Cardiac septum (tissue), 1 donor: Measurements from ENCODE around the gene APOBEC4. TPM values are rescaled to one million over a fixed set of nuclear protein-coding genes. Genes with fewer than 3 reads are reported as not detected.
"Not testable (repeated sequence)": the region's sequence is repeated elsewhere in the genome, so short reads cannot be mapped to it uniquely, and the experiment has no call there.

ENCODE experiments used
- DNase-seq: peaks from one replicate; pipeline ENCODE4 v3.0.0-alpha.2; 2020; ENCODE audit warnings: low spot score
- intact Hi-C: fragments of 100-400 bp; cut with DNase I; formaldehyde crosslinking; loops from one replicate; pipeline ENCODE4 v1.14.0; 2022
- long read RNA-seq: library from polyadenylated mRNA; unstranded; transcript quantifications from one replicate; pipeline ENCODE4 v2.0.0, GENCODE V29; 2021
- total RNA-seq: library from RNA; stranded (reverse); fragmentation: NEBNext Ultra II Directional; extraction: Animal tissue kit (Norgen Biotek cat#: 25700); gene quantifications from one replicate; pipeline ENCODE4 v1.2.1, GENCODE V29; 2021
- donor health status: DM: no; HTN: no; CAD: no.

APOBEC4 gene
- not detected for total RNA-seq
- long read RNA-seq, partial matches to known transcripts = 0 of 2 reads
- long read RNA-seq, other reads (novel, unspliced or antisense) = 2 of 2 reads

- intact Hi-C loops = loop anchor here (5.0 kb wide), 1 partner anchor 34 kb away; no protein-coding TSS in a partner anchor
- no peak for DNase-seq
These were observed at the start of gene APOBEC4 for GRCh38 chr1:183652547-183653461. Gene APOBEC4 (minus strand): TSS chr1:183653316. CDS start chr1:183648781, 4,535 bp downstream.

GRCh38 chr1:183702813-183703198 is 49.7 kb upstream of the APOBEC4 start:
- intact Hi-C loops = no loop called here
- no peak for DNase-seq

- intact Hi-C loops = no loop called here
- no peak for DNase-seq
These were observed 49.1 kb upstream of the APOBEC4 start for GRCh38 chr1:183702087-183702812.

- DNase-seq = no peak
- intact Hi-C loops = no loop called here
These were observed 46.6 kb upstream of the APOBEC4 start for GRCh38 chr1:183699616-183700160.

GRCh38 chr1:183697814-183698590 is 44.9 kb upstream of the APOBEC4 start:
- intact Hi-C loops = no loop called here

GRCh38 chr1:183696981-183697380 is 43.9 kb upstream of the APOBEC4 start:
- no peak for DNase-seq
- intact Hi-C loops = no loop called here

More at GRCh38 chr1:183697814-183698590, 44.9 kb upstream of the APOBEC4 start:
- no peak for DNase-seq

GRCh38 chr1:183694755-183695154 is 41.6 kb upstream of the APOBEC4 start:
- no peak for DNase-seq
- intact Hi-C loops = no loop called here

- DNase-seq = no peak
- intact Hi-C loops = no loop called here
These were observed 41.0 kb upstream of the APOBEC4 start for GRCh38 chr1:183694066-183694465.

GRCh38 chr1:183693521-183693920 is 40.4 kb upstream of the APOBEC4 start:
- intact Hi-C loops = no loop called here

GRCh38 chr1:183689762-183690204 is 36.7 kb upstream of the APOBEC4 start:
- intact Hi-C loops = loop anchor here (5.0 kb wide), 1 partner anchor 37 kb away; the partner anchor contains the start of gene APOBEC4
- DNase-seq = no peak

More at GRCh38 chr1:183693521-183693920, 40.4 kb upstream of the APOBEC4 start:
- DNase-seq = no peak

GRCh38 chr1:183688341-183689060 is 35.4 kb upstream of the APOBEC4 start:
- no peak for DNase-seq
- intact Hi-C loops = loop anchor here (5.0 kb wide), 1 partner anchor 36 kb away; the partner anchor contains the start of gene APOBEC4

- intact Hi-C loops = loop anchor here (5.0 kb wide), 1 partner anchor 35 kb away; the partner anchor contains the start of gene APOBEC4
- DNase-seq = no peak
These were observed 34.6 kb upstream of the APOBEC4 start for GRCh38 chr1:183687546-183688304.

- DNase-seq = no peak
- intact Hi-C loops = loop anchor here (5.0 kb wide), 1 partner anchor 34 kb away; the partner anchor contains the start of gene APOBEC4
These were observed 33.1 kb upstream of the APOBEC4 start for GRCh38 chr1:183686229-183686628.

GRCh38 chr1:183685112-183685713 is 32.1 kb upstream of the APOBEC4 start:
- intact Hi-C loops = loop anchor here (5.0 kb wide), 1 partner anchor 33 kb away; the partner anchor contains the start of gene APOBEC4
- DNase-seq = no peak

GRCh38 chr1:183679363-183679762 is 26.2 kb upstream of the APOBEC4 start:
- DNase-seq, intact Hi-C loops: not testable (repeated sequence)

- DNase-seq = no peak
- intact Hi-C loops = no loop called here
These were observed 25.7 kb upstream of the APOBEC4 start for GRCh38 chr1:183678819-183679218.

- DNase-seq = no peak
- intact Hi-C loops = no loop called here
These were observed 23.6 kb upstream of the APOBEC4 start for GRCh38 chr1:183676586-183677189.
